Measurements from ENCODE around the gene TPM1.

The TPM1 gene

DNA sequence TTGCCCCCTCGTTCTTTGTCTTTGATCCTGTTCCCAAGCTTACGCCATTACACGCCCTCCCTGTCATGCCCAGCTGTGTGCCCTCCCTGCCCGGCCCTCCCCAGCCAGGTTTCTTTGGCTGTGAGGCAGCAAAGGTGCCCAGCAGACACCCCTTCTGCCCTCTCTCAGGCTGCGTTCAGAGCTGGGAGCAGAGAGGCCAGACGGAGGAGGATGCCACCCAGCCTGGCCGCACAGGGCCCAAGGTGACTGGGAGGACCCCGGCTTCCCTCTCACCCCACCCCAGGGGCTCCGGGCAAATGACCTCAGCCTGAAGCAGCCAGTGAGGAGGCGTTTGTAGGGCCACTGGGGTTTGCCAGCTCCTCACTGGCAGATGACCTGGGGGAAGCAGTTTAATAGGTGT is 48.3 kb downstream of the TPM1 start:
- Histone ChIP-seq H3K4me2 (ENCODE audit: insufficient read depth, low read length, poor library complexity, severe bottlenecking) (no peak overlapping the region), H3K4me1 (ENCODE audit: control insufficient read depth in 2 of 2, insufficient read depth in 1 of 2, low read depth in 1 of 2, low read length in 2 of 2) (peaks cover 12 to 23% of the 10 kb centered on the region in 2 donors), H2AK5ac (ENCODE audit: low read depth, low read length) (peak overlapping the region; percentile 80), H3K23ac (ENCODE audit: low read depth, low read length, poor library complexity) (no peak overlapping the region), H2BK120ac (ENCODE audit: low read depth, low read length) (peak overlapping the region; percentile 90), H3K14ac (ENCODE audit: low read length) (peak overlapping the region; percentile 57), H3K4me3 (ENCODE audit: low read length in 2 of 2) (no peak overlapping the region), H3K27ac (replicated peaks; ENCODE audit: low read length) (no peak overlapping the region), H4K91ac (ENCODE audit: low read depth, low read length, poor library complexity) (no peak overlapping the region), H2BK12ac (ENCODE audit: low read length) (peak overlapping the region; percentile 28), H3K9me3 (replicated peaks in 1 of 2; ENCODE audit: control insufficient read depth in 2 of 2, insufficient read depth in 1 of 2, low read depth in 1 of 2, low read length in 2 of 2) (no peaks in the 10 kb centered on the region), H3K18ac (ENCODE audit: low read length) (peak overlapping the region; percentile 82), H3K4ac (ENCODE audit: low read length) (no peak overlapping the region), H2BK5ac (ENCODE audit: low read length) (no peak overlapping the region), H3K27me3 (ENCODE audit: control insufficient read depth in 3 of 3, insufficient read depth in 3 of 3, low read depth in 1 of 3, low read length in 3 of 3) (no peaks in the 10 kb centered on the region), H2BK15ac (ENCODE audit: low read length) (peak overlapping the region; percentile 52), H3K79me1 (ENCODE audit: low read depth, low read length) (no peaks in the 10 kb centered on the region), H4K8ac (ENCODE audit: low read depth, low read length) (no peak overlapping the region), H2AFZ (ENCODE audit: low read length) (no peak overlapping the region), H3K36me3 (replicated peaks in 1 of 2; ENCODE audit: control insufficient read depth in 2 of 2, insufficient read depth in 2 of 2, low read length in 2 of 2) (no peaks in the 10 kb centered on the region), H3K9ac (ENCODE audit: low read depth, low read length, poor library complexity) (no peak overlapping the region)
- DNase-seq (ENCODE audit: low spot score), result no peak
- no CpG with 5 or more reads among the region's 10 CpGs for WGBS, 2 donors (ENCODE audit: extremely low coverage in 2 of 2, insufficient read length in 2 of 2, insufficient replicate concordance in 1 of 2)

DNA sequence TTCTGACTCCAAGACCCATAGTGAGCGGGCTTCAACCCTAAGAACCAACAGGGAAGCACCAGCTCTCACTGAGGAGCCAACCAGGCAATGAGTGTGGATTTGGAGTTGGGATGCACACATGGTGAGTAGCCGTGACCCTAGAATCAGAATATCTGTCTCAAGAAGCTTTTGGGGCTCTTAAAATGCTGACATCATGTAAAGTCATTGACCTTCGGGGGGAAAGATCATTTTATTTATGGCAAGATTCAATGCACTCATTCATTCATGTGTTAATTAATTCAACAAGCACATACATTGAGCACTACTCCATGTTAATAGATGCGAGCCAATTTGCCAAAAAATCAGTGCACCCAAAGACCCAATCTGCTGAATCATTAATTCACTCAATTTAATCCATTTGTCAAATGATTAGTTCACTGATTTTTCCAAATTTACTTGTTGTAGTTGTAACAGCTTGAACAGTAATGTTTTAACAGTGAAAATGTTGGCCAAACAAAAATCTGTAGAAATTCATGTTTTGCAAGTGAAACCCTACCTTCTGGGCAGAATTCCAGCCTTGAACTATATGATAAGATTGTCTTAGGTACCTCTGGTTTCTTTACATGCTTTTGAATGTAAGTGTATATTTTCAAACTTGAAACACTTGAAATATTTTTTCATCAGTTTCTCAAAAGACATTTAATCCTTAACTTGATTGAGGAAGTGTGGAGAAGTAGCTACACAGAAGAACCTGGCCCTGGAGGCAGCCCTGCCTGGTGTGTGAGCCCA is 49.3 kb downstream of the TPM1 start:
- Histone ChIP-seq H3K27me3 (ENCODE audit: control insufficient read depth in 3 of 3, insufficient read depth in 3 of 3, low read depth in 1 of 3, low read length in 3 of 3) (no peaks in the 10 kb centered on the region), H2BK120ac (ENCODE audit: low read depth, low read length) (no peak overlapping the region), H2AK5ac (ENCODE audit: low read depth, low read length) (no peak overlapping the region), H3K23ac (ENCODE audit: low read depth, low read length, poor library complexity) (no peak overlapping the region), H3K14ac (ENCODE audit: low read length) (no peak overlapping the region), H3K4me1 (ENCODE audit: control insufficient read depth in 2 of 2, insufficient read depth in 1 of 2, low read depth in 1 of 2, low read length in 2 of 2) (peaks cover 10 to 22% of the 10 kb centered on the region in 2 donors), H2BK15ac (ENCODE audit: low read length) (no peak overlapping the region), H3K9me3 (replicated peaks in 1 of 2; ENCODE audit: control insufficient read depth in 2 of 2, insufficient read depth in 1 of 2, low read depth in 1 of 2, low read length in 2 of 2) (no peaks in the 10 kb centered on the region), H3K4me2 (ENCODE audit: insufficient read depth, low read length, poor library complexity, severe bottlenecking) (no peak overlapping the region), H3K4me3 (ENCODE audit: low read length in 2 of 2) (no peak overlapping the region), H2AFZ (ENCODE audit: low read length) (no peak overlapping the region), H3K4ac (ENCODE audit: low read length) (no peak overlapping the region), H3K36me3 (replicated peaks in 1 of 2; ENCODE audit: control insufficient read depth in 2 of 2, insufficient read depth in 2 of 2, low read length in 2 of 2) (no peaks in the 10 kb centered on the region), H3K79me1 (ENCODE audit: low read depth, low read length) (no peaks in the 10 kb centered on the region), H3K27ac (replicated peaks; ENCODE audit: low read length) (no peak overlapping the region), H2BK12ac (ENCODE audit: low read length) (no peak overlapping the region), H2BK5ac (ENCODE audit: low read length) (no peak overlapping the region), H3K18ac (ENCODE audit: low read length) (no peak overlapping the region), H4K91ac (ENCODE audit: low read depth, low read length, poor library complexity) (no peak overlapping the region), H4K8ac (ENCODE audit: low read depth, low read length) (no peak overlapping the region), H3K9ac (ENCODE audit: low read depth, low read length, poor library complexity) (no peak overlapping the region)
- no CpG with 5 or more reads among the region's 4 CpGs for WGBS, 2 donors (ENCODE audit: extremely low coverage in 2 of 2, insufficient read length in 2 of 2, insufficient replicate concordance in 1 of 2)
- DNase-seq (ENCODE audit: low spot score), result no peak

DNA sequence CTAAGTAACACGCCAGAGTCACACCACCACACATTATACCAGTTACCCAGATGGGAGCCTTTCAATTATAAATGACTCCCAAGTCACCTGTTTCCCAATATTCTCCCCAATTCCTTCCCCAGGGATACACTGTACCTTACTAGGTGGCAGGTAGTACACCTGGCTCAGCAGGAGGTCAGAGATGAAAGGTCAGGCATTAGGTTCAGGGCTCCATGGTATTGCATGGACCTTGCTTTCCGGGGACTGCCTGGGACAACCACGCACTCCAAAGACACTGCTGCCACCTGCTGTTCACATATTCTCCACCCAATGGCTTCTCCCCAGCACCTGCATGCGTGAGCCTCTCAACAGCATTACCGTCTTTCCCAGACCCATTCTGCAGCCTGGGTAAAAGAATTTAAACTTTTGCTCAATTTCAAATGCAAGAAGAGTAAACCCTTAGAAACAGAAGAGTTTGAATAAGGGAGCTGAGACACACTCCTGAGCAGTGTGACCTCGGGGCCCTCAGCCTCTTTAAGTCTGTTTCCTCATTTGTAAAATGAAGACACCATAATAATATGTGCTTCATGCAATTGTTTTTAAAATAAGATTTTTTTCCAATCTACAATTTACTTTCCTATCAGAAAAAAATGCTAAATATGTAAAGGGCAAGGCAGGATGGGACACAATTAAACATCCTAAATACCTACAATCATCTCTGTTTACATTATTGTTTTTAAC is 51.1 kb downstream of the TPM1 start:
- no CpG with 5 or more reads among the region's 6 CpGs for WGBS, 2 donors (ENCODE audit: extremely low coverage in 2 of 2, insufficient read length in 2 of 2, insufficient replicate concordance in 1 of 2)
- Histone ChIP-seq H3K23ac (ENCODE audit: low read depth, low read length, poor library complexity) (no peak overlapping the region), H3K9ac (ENCODE audit: low read depth, low read length, poor library complexity) (no peak overlapping the region), H3K9me3 (replicated peaks in 1 of 2; ENCODE audit: control insufficient read depth in 2 of 2, insufficient read depth in 1 of 2, low read depth in 1 of 2, low read length in 2 of 2) (no peaks in the 10 kb centered on the region), H4K8ac (ENCODE audit: low read depth, low read length) (no peak overlapping the region), H3K14ac (ENCODE audit: low read length) (no peak overlapping the region), H3K18ac (ENCODE audit: low read length) (no peak overlapping the region), H2AK5ac (ENCODE audit: low read depth, low read length) (no peak overlapping the region), H2AFZ (ENCODE audit: low read length) (peak overlapping the region; percentile 5), H3K4me2 (ENCODE audit: insufficient read depth, low read length, poor library complexity, severe bottlenecking) (no peak overlapping the region), H3K27me3 (ENCODE audit: control insufficient read depth in 3 of 3, insufficient read depth in 3 of 3, low read depth in 1 of 3, low read length in 3 of 3) (no peaks in the 10 kb centered on the region), H3K4me1 (ENCODE audit: control insufficient read depth in 2 of 2, insufficient read depth in 1 of 2, low read depth in 1 of 2, low read length in 2 of 2) (peaks cover 6 to 14% of the 10 kb centered on the region in 2 donors), H2BK120ac (ENCODE audit: low read depth, low read length) (no peak overlapping the region), H2BK12ac (ENCODE audit: low read length) (no peak overlapping the region), H3K27ac (replicated peaks; ENCODE audit: low read length) (no peak overlapping the region), H2BK5ac (ENCODE audit: low read length) (no peak overlapping the region), H3K4me3 (ENCODE audit: low read length in 2 of 2) (no peak overlapping the region), H3K4ac (ENCODE audit: low read length) (no peak overlapping the region), H3K79me1 (ENCODE audit: low read depth, low read length) (no peaks in the 10 kb centered on the region), H2BK15ac (ENCODE audit: low read length) (no peak overlapping the region), H4K91ac (ENCODE audit: low read depth, low read length, poor library complexity) (no peak overlapping the region), H3K36me3 (replicated peaks in 1 of 2; ENCODE audit: control insufficient read depth in 2 of 2, insufficient read depth in 2 of 2, low read length in 2 of 2) (no peaks in the 10 kb centered on the region)
- peak; percentile 64 for DNase-seq (ENCODE audit: low spot score)

DNA sequence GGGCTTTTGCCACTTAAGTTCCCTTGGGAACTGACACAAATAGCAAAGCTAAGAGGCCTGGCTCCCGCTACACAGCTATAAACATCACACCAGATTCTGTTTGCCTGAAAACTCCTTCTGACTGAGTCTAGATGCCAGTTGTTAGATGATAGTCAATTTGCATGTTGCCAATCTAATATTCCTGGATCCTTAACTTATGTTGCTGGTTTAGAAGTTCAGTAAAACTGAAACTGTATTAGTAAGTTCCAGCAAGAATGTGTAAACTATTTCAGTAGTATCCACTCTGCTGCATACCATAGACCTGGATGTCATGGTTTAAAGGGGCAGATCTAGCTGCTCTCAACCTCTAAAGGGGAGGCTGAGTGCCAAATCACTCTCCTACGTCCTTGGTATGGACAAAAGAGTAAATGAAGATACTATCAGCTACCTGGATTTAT is 52.0 kb downstream of the TPM1 start:
- Histone ChIP-seq H2AFZ (ENCODE audit: low read length) (peak overlapping the region; percentile 24), H2AK5ac (ENCODE audit: low read depth, low read length) (no peak overlapping the region), H3K18ac (ENCODE audit: low read length) (no peak overlapping the region), H3K23ac (ENCODE audit: low read depth, low read length, poor library complexity) (no peak overlapping the region), H3K9me3 (replicated peaks in 1 of 2; ENCODE audit: control insufficient read depth in 2 of 2, insufficient read depth in 1 of 2, low read depth in 1 of 2, low read length in 2 of 2) (no peaks in the 10 kb centered on the region), H3K4me1 (ENCODE audit: control insufficient read depth in 2 of 2, insufficient read depth in 1 of 2, low read depth in 1 of 2, low read length in 2 of 2) (peaks cover 0 to 5% of the 10 kb centered on the region in 2 donors), H3K14ac (ENCODE audit: low read length) (no peak overlapping the region), H3K9ac (ENCODE audit: low read depth, low read length, poor library complexity) (no peak overlapping the region), H3K4ac (ENCODE audit: low read length) (no peak overlapping the region), H2BK12ac (ENCODE audit: low read length) (no peak overlapping the region), H3K27ac (replicated peaks; ENCODE audit: low read length) (no peak overlapping the region), H3K36me3 (replicated peaks in 1 of 2; ENCODE audit: control insufficient read depth in 2 of 2, insufficient read depth in 2 of 2, low read length in 2 of 2) (no peaks in the 10 kb centered on the region), H4K8ac (ENCODE audit: low read depth, low read length) (no peak overlapping the region), H2BK120ac (ENCODE audit: low read depth, low read length) (no peak overlapping the region), H2BK5ac (ENCODE audit: low read length) (no peak overlapping the region), H4K91ac (ENCODE audit: low read depth, low read length, poor library complexity) (no peak overlapping the region), H3K4me2 (ENCODE audit: insufficient read depth, low read length, poor library complexity, severe bottlenecking) (no peak overlapping the region), H3K27me3 (ENCODE audit: control insufficient read depth in 3 of 3, insufficient read depth in 3 of 3, low read depth in 1 of 3, low read length in 3 of 3) (no peaks in the 10 kb centered on the region), H3K4me3 (ENCODE audit: low read length in 2 of 2) (no peak overlapping the region), H2BK15ac (ENCODE audit: low read length) (no peak overlapping the region), H3K79me1 (ENCODE audit: low read depth, low read length) (no peaks in the 10 kb centered on the region)
- no peak for DNase-seq (ENCODE audit: low spot score)
- WGBS, 2 donors (ENCODE audit: extremely low coverage in 2 of 2, insufficient read length in 2 of 2, insufficient replicate concordance in 1 of 2), result no CpG with 5 or more reads among the region's 2 CpGs

Measured in neuronal stem cell (in vitro differentiated cells).